H1 (cell line): Measurements from ENCODE around the gene MTX2. TPM values are rescaled to one million over a fixed set of nuclear protein-coding genes. Genes with fewer than 3 reads are reported as not detected.
A peak's percentile ranks its signal among the peaks of the same experiment; 100 is the strongest.

ENCODE experiments used
- CTCF ChIA-PET: fragments of 300-600 bp; sonication (Branson Sonifier 250); formaldehyde crosslinking; loops from one replicate; lab custom pipeline; 2021; ENCODE audit not compliant: partially characterized antibody; lab: Charles Lee
- POLR2A ChIA-PET: fragments of 300-600 bp; sonication (Branson Sonifier 250); formaldehyde crosslinking; loops from one replicate; lab custom pipeline; 2021; ENCODE audit warnings: inconsistent platforms; ENCODE audit not compliant: partially characterized antibody; lab: Charles Lee
- DNase-seq, 2 experiments: peaks; one replicate each; pipeline versions ENCODE4 v3.0.0 to v3.0.0-alpha.2; 2010 to 2022; ENCODE audit warnings: low spot score in 2 of 2, low read depth in 1 of 2, mixed read lengths in 1 of 2
- FAIRE-seq: peaks from 2 replicates; lab custom pipeline; 2011; peaks lifted over from hg19 to GRCh38; lab: Jason Lieb, UNC
- H2AFZ ChIP-seq: 2 replicates; pipeline ENCODE4 v1.8.1; 2012; ENCODE audit warnings: low read length, inconsistent platforms
- H2AK5ac ChIP-seq: 2 replicates; pipeline ENCODE4 v1.6.1; 2013; ENCODE audit warnings: low read depth, low read length
- H2BK120ac ChIP-seq: replicated peaks from 2 replicates; pipeline ENCODE3; 2013; ENCODE audit warnings: low read depth, low read length, inconsistent platforms
- H2BK12ac ChIP-seq: 2 replicates; pipeline ENCODE4 v1.6.1; 2013; ENCODE audit warnings: low read depth, low read length
- H2BK15ac ChIP-seq: 2 replicates; pipeline ENCODE4 v1.6.1; 2013; ENCODE audit warnings: low read length
- H2BK20ac ChIP-seq: 2 replicates; pipeline ENCODE4 v1.6.1; 2013; ENCODE audit warnings: low read length
- H2BK5ac ChIP-seq: 2 replicates; pipeline ENCODE4 v1.6.1; 2013; ENCODE audit warnings: low read depth, low read length
- H3K14ac ChIP-seq: 2 replicates; pipeline ENCODE4 v1.6.1; 2013; ENCODE audit warnings: inconsistent platforms; ENCODE audit not compliant: insufficient read length
- H3K18ac ChIP-seq: 2 replicates; pipeline ENCODE4 v1.6.1; 2013; ENCODE audit warnings: low read length; ENCODE audit errors: extremely low read depth
- H3K23ac ChIP-seq: 2 replicates; pipeline ENCODE4 v1.6.1; 2013; ENCODE audit warnings: inconsistent platforms; ENCODE audit not compliant: insufficient read length
- H3K23me2 ChIP-seq: 2 replicates; pipeline ENCODE4 v1.6.1; 2013; ENCODE audit warnings: low read depth, low read length
- H3K27ac ChIP-seq: 2 replicates; pipeline ENCODE4 v1.6.1; 2011; ENCODE audit warnings: low read depth, low read length, inconsistent platforms
- H3K27me3 ChIP-seq, 4 experiments: replicated peaks in 1 of 4; 1 replicate in 1 of 4; 2 replicates in 3 of 4; pipeline versions ENCODE4 v1.6.1 to v1.8.1; 2011 to 2013; ENCODE audit warnings: low read length in 3 of 4, mild to moderate bottlenecking in 3 of 4, inconsistent platforms in 2 of 4, mixed read lengths in 2 of 4, moderate library complexity in 1 of 4; ENCODE audit not compliant: control insufficient read depth in 3 of 4, insufficient read depth in 3 of 4; ENCODE audit errors: extremely low read depth in 1 of 4
- H3K36me3 ChIP-seq, 4 experiments: 2 replicates each; pipeline versions ENCODE4 v1.6.1 to v1.8.1; 2011 to 2013; ENCODE audit warnings: mild to moderate bottlenecking in 4 of 4, low read length in 3 of 4, moderate library complexity in 2 of 4, control low read depth in 1 of 4, inconsistent platforms in 1 of 4; ENCODE audit not compliant: insufficient read depth in 4 of 4, control insufficient read depth in 2 of 4
- H3K4ac ChIP-seq: replicated peaks from 2 replicates; pipeline ENCODE3; 2013; ENCODE audit warnings: low read length, low read depth, mixed read lengths, inconsistent platforms; ENCODE audit not compliant: insufficient read length
- H3K4me1 ChIP-seq, 4 experiments: replicated peaks in 1 of 4; 1 replicate in 1 of 4; 2 replicates in 3 of 4; pipeline versions ENCODE4 v1.6.1 to v1.8.1; 2011 to 2013; ENCODE audit warnings: low read length in 3 of 4, inconsistent platforms in 2 of 4, mixed read lengths in 1 of 4; ENCODE audit not compliant: insufficient read depth in 4 of 4, control insufficient read depth in 3 of 4
- H3K4me2 ChIP-seq, 2 experiments: 2 replicates each; pipeline versions ENCODE4 v1.6.1 to v1.8.1; 2011 to 2013; ENCODE audit warnings: low read depth in 2 of 2, low read length in 2 of 2, control low read depth in 1 of 2, inconsistent platforms in 1 of 2, mild to moderate bottlenecking in 1 of 2; ENCODE audit not compliant: insufficient read depth in 1 of 2
- H3K4me3 ChIP-seq, 4 experiments: fragments of 200-600, 300-600 bp in 1 of 4; sonication (generic), shearing (Covaris generic), sonication (Bioruptor Twin) in 1 of 4; 2 replicates each; pipeline versions ENCODE4 v1.5.1 to v1.8.1; 2011 to 2016; ENCODE audit warnings: low read length in 4 of 4, low read depth in 3 of 4, control low read depth in 2 of 4, inconsistent platforms in 2 of 4, mild to moderate bottlenecking in 2 of 4, mixed read lengths in 1 of 4, moderate library complexity in 1 of 4; ENCODE audit not compliant: insufficient read depth in 2 of 4; ENCODE audit errors: extremely low read depth in 1 of 4
- H3K56ac ChIP-seq: replicated peaks from 2 replicates; pipeline ENCODE3; 2013; ENCODE audit warnings: low read depth, mild to moderate bottlenecking, mixed read lengths, low read length, inconsistent platforms; ENCODE audit not compliant: insufficient read length
- H3K79me1 ChIP-seq: 2 replicates; pipeline ENCODE4 v1.6.1; 2013; ENCODE audit warnings: low read depth, low read length, control low read depth
- H3K79me2 ChIP-seq, 2 experiments: 2 replicates each; pipeline versions ENCODE4 v1.6.1 to v1.8.1; 2012 to 2013; ENCODE audit warnings: low read length in 2 of 2, mild to moderate bottlenecking in 2 of 2, inconsistent platforms in 1 of 2; ENCODE audit not compliant: insufficient read depth in 2 of 2, control insufficient read depth in 1 of 2
- H3K9ac ChIP-seq, 4 experiments: replicated peaks in 1 of 4; 1 replicate in 1 of 4; 2 replicates in 3 of 4; pipeline versions ENCODE4 v1.6.1 to v1.8.1; 2011 to 2013; ENCODE audit warnings: low read depth in 3 of 4, low read length in 3 of 4, control low read depth in 2 of 4, mild to moderate bottlenecking in 2 of 4, moderate library complexity in 2 of 4, inconsistent platforms in 1 of 4; ENCODE audit errors: extremely low read depth in 1 of 4
- H3K9me3 ChIP-seq, 2 experiments: 2 replicates each; pipeline versions ENCODE4 v1.6.1 to v1.8.1; 2012 to 2013; ENCODE audit warnings: mild to moderate bottlenecking in 2 of 2, moderate library complexity in 2 of 2, control low read depth in 1 of 2, inconsistent platforms in 1 of 2, low read depth in 1 of 2, low read length in 1 of 2, mixed read lengths in 1 of 2; ENCODE audit not compliant: insufficient read depth in 2 of 2
- H4K20me1 ChIP-seq, 2 experiments: replicated peaks in 1 of 2; 2 replicates each; pipeline versions ENCODE3 to v1.8.1; 2011 to 2013; ENCODE audit warnings: inconsistent platforms in 2 of 2, low read length in 2 of 2, mild to moderate bottlenecking in 1 of 2; ENCODE audit not compliant: insufficient read depth in 2 of 2, control insufficient read depth in 1 of 2
- H4K5ac ChIP-seq: 2 replicates; pipeline ENCODE4 v1.6.1; 2013; ENCODE audit warnings: low read length, low read depth, mixed read lengths, inconsistent platforms; ENCODE audit not compliant: insufficient read length
- H4K8ac ChIP-seq: 2 replicates; pipeline ENCODE4 v1.8.0; 2013; ENCODE audit warnings: mild to moderate bottlenecking, moderate library complexity, low read length, inconsistent platforms; ENCODE audit not compliant: insufficient read depth; ENCODE audit errors: extremely low read depth
- H4K91ac ChIP-seq: replicated peaks from 2 replicates; pipeline ENCODE3; 2013; ENCODE audit warnings: low read length, mixed read lengths, inconsistent platforms; ENCODE audit not compliant: insufficient read length
- CBX8 ChIP-seq: fragments of 300-800, 300-1000 bp; sonication (generic); IDR thresholded peaks from 2 replicates; pipeline ENCODE4 v1.7.1; 2016; ENCODE audit warnings: low read depth, low read length, borderline replicate concordance
- KDM1A ChIP-seq: fragments of 200-600, 300-600 bp; sonication (generic); IDR thresholded peaks from 2 replicates; pipeline ENCODE4 v1.7.1; 2016; ENCODE audit warnings: mild to moderate bottlenecking, low read length, borderline replicate concordance
- KDM4A ChIP-seq: IDR thresholded peaks from one replicate; pipeline ENCODE4 v1.7.1; 2012; ENCODE audit warnings: low read depth, mild to moderate bottlenecking, moderate library complexity, low read length, inconsistent platforms; ENCODE audit not compliant: severe bottlenecking
- NANOG ChIP-seq: IDR thresholded peaks from 2 replicates; pipeline ENCODE4 v1.6.1; 2011; ENCODE audit warnings: low read length, low read depth, mild to moderate bottlenecking, inconsistent platforms; ENCODE audit not compliant: insufficient read depth, poor library complexity, severe bottlenecking
- SIN3A ChIP-seq, 2 experiments: IDR thresholded peaks in 1 of 2; conservative IDR thresholded peaks in 1 of 2; 2 replicates each; pipeline ENCODE4 v1.6.1; 2011 to 2012; ENCODE audit warnings: low read length in 2 of 2, improper control_type of control experiment in 1 of 2, low read depth in 1 of 2, mild to moderate bottlenecking in 1 of 2
- SIRT6 ChIP-seq: IDR thresholded peaks from one replicate; pipeline ENCODE4 v1.7.1; 2012; ENCODE audit warnings: low read length, inconsistent platforms
- SP2 ChIP-seq: IDR thresholded peaks from 2 replicates; pipeline ENCODE4 v1.6.1; 2012; ENCODE audit warnings: mild to moderate bottlenecking, low read length, inconsistent platforms
- WGBS, 2 experiments: shearing (Covaris generic) in 1 of 2; methylation state at CpG; one replicate each; pipeline versions ENCODE4 v1.1.6 to v1.1.7; 2013 to 2015; ENCODE audit warnings: low lambda C conversion rate in 2 of 2, mixed read lengths in 2 of 2, inconsistent platforms in 1 of 2, low coverage in 1 of 2, missing lambda C conversion rate in 1 of 2; ENCODE audit not compliant: insufficient replicate concordance in 2 of 2, insufficient coverage in 1 of 2, insufficient read length in 1 of 2; ENCODE audit errors: extremely low coverage in 1 of 2, missing lambda C conversion rate in 1 of 2; 5-methylcytosine and 5-hydroxymethylcytosine counted together
- polyA plus RNA-seq, 7 experiments: library from polyadenylated mRNA; depleted of rRNA in 3 of 7; stranded (reverse) in 5 of 7; unstranded in 2 of 7; fragments of >200 nt in 5 of 7; fragments of 200-250 nt in 2 of 7; gene quantifications; 1 replicate in 5 of 7; 2 replicates in 1 of 7; 4 replicates in 1 of 7; pipeline versions ENCODE4 v1.2.1 to v1.2.3, GENCODE V29; 2011 to 2013; ENCODE audit warnings: missing spikeins in 2 of 7, mixed read lengths in 2 of 7
- total RNA-seq: library from RNA; stranded (reverse); fragmentation: NEBNext Ultra II Directional; extraction: Animal tissue kit (Norgen Biotek cat#: 25700); gene quantifications from 2 replicates; pipeline ENCODE4 v1.2.1, GENCODE V29; 2021
- TF ChIP-seq, protein P1 (sequence below), 3 experiments: IDR thresholded peaks; 1 replicate in 2 of 3; 2 replicates in 1 of 3; pipeline versions ENCODE4 v1.5.1 to v1.6.1; 2011; ENCODE audit warnings: low read length in 3 of 3, mild to moderate bottlenecking in 3 of 3, inconsistent platforms in 2 of 3, low read depth in 1 of 3, moderate library complexity in 1 of 3; ENCODE audit not compliant: insufficient read depth in 1 of 3; ENCODE audit errors: control extremely low read depth in 1 of 3
- TF ChIP-seq, protein P2 (sequence below): IDR thresholded peaks from 2 replicates; pipeline ENCODE4 v1.6.1; 2012; ENCODE audit warnings: low read length, inconsistent platforms

Gene MTX2
- total and polyA plus RNA-seq, 2 of the 8 experiments (the other 6 are each of a cell fraction or from before 2014, with no cell fraction given) = 33.5 to 38.3 TPM

DNA sequence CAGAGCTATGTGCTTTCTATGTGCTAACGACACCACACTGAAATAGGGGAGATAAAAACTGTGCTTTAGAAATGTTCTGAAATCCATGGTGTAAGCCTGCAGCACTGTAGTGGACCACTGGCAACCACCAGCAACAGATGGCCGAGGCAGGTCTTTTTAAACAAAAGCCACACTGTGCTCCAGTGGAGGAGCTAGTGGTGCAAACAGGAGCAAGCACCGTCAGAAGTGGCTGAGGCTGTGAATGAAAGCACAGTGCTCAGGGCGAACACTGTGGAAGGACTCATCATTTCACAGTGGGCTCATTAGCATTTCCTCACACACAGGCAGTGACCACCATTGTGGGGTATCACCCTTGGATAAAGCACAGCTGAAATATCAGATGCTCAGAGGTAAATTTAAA, 22.9 kb upstream of the MTX2 start:
- 73% methylated on average over 4 of the region's 4 CpGs; no CpG with 5 or more reads in 1 of the 2 experiments for WGBS, 2 experiments
- H3K27me3 ChIP-seq = no peaks in the 10 kb centered on the region
- H3K23me2 ChIP-seq = no peaks in the 10 kb centered on the region; the same call in 1 of the 2 replicates
- ChIA-PET CTCF (interaction anchor here (2.3 kb wide), 1 partner anchor 106 kb away, joined by 8 read pairs; no protein-coding TSS in a partner anchor), POLR2A (no interaction called here)
- H3K18ac ChIP-seq = no peak overlapping the region
- H4K20me1 ChIP-seq = no peaks in the 10 kb centered on the region
- H3K9me3 ChIP-seq = no peaks in the 10 kb centered on the region
- H3K14ac ChIP-seq = no peak overlapping the region
- no peaks in the 10 kb centered on the region for H3K36me3 ChIP-seq
- no peak overlapping the region for H2BK120ac ChIP-seq
- no peaks in the 10 kb centered on the region for H3K4me1 ChIP-seq
- no peak overlapping the region for H4K5ac ChIP-seq
- H3K4me3 ChIP-seq = no peak overlapping the region
- H3K79me1 ChIP-seq = no peaks in the 10 kb centered on the region
- H3K79me2 ChIP-seq = no peaks in the 10 kb centered on the region
- H2BK15ac ChIP-seq = no peak overlapping the region
- no peak overlapping the region for H3K23ac ChIP-seq
- H4K8ac ChIP-seq = no peak overlapping the region
- H4K91ac ChIP-seq = peak overlapping the region; percentile 12
- no peak overlapping the region for H2BK12ac ChIP-seq
- H3K4ac ChIP-seq = no peak overlapping the region
- H2BK20ac ChIP-seq = no peak overlapping the region
- DNase-seq (no peak), FAIRE-seq (no peak)
- H2AK5ac ChIP-seq = no peak overlapping the region
- no peak overlapping the region for H3K9ac ChIP-seq
- no peak overlapping the region for H3K27ac ChIP-seq
- peak overlapping the region; percentile 59; the same call in 1 of the 2 replicates for H2AFZ ChIP-seq
- no peak overlapping the region for H3K56ac ChIP-seq
- no peak overlapping the region for H2BK5ac ChIP-seq
- H3K4me2 ChIP-seq = no peak overlapping the region
- no peak for TF ChIP-seq SP2
- TF ChIP-seq SIRT6 = no peak
- no peak for TF ChIP-seq NANOG
- TF ChIP-seq, protein P1, sequence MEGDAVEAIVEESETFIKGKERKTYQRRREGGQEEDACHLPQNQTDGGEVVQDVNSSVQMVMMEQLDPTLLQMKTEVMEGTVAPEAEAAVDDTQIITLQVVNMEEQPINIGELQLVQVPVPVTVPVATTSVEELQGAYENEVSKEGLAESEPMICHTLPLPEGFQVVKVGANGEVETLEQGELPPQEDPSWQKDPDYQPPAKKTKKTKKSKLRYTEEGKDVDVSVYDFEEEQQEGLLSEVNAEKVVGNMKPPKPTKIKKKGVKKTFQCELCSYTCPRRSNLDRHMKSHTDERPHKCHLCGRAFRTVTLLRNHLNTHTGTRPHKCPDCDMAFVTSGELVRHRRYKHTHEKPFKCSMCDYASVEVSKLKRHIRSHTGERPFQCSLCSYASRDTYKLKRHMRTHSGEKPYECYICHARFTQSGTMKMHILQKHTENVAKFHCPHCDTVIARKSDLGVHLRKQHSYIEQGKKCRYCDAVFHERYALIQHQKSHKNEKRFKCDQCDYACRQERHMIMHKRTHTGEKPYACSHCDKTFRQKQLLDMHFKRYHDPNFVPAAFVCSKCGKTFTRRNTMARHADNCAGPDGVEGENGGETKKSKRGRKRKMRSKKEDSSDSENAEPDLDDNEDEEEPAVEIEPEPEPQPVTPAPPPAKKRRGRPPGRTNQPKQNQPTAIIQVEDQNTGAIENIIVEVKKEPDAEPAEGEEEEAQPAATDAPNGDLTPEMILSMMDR (IDR thresholded peaks at IDR 0.05; ENCODE audit: control extremely low read depth in 1 of 3, insufficient read depth in 1 of 3, low read depth in 1 of 3, low read length in 3 of 3) = no peak
- no peak for TF ChIP-seq CBX8
- TF ChIP-seq KDM1A = no peak
- TF ChIP-seq SIN3A (conservative IDR thresholded peaks at IDR 0.05 in 1 of 2, IDR thresholded peaks at IDR 0.05 in 1 of 2; ENCODE audit: low read depth in 1 of 2, low read length in 2 of 2) = no peak
- TF ChIP-seq KDM4A = no peak
- TF ChIP-seq, protein P2, sequence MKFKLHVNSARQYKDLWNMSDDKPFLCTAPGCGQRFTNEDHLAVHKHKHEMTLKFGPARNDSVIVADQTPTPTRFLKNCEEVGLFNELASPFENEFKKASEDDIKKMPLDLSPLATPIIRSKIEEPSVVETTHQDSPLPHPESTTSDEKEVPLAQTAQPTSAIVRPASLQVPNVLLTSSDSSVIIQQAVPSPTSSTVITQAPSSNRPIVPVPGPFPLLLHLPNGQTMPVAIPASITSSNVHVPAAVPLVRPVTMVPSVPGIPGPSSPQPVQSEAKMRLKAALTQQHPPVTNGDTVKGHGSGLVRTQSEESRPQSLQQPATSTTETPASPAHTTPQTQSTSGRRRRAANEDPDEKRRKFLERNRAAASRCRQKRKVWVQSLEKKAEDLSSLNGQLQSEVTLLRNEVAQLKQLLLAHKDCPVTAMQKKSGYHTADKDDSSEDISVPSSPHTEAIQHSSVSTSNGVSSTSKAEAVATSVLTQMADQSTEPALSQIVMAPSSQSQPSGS = no peak
